ENCODE measurements around the gene GPR15LG.

Gene GPR15LG

GRCh38 chr10:84217746-84218145 is 44.1 kb downstream of the GPR15LG start:
- no peak for DNase-seq

GRCh38 chr10:84221916-84222315 is 48.3 kb downstream of the GPR15LG start:
- no peak for DNase-seq

DNA sequence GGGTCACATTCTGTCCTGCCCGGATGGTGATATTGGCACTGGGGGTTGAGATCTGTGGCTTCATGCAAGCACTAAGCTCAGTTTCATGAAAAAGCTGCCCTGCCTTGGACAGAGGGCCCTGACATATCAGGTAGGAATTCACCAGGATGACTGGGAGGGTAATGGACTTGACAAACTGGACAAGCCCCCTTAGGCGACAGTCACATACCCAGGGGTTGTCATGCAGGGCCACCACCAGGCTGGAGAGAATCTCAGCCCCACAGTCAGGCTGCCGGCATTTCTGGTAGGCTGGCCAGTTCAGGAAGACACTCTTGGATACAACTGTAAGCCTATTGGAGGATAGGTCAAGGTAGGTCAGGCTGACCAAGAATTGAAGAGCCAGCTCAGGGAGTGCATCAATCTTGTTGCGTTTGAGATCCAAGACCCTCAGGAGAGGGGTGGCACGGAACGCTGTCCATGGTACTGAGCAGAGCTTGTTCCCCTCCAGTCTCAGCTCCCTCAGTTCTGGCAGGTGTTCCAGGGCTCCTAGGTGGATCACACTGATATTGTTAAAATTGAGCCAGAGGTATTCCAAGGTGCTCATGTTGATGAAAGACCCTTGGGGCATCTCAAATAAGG is 50.9 kb downstream of the GPR15LG start:
- DNase-seq = no peak

DNA sequence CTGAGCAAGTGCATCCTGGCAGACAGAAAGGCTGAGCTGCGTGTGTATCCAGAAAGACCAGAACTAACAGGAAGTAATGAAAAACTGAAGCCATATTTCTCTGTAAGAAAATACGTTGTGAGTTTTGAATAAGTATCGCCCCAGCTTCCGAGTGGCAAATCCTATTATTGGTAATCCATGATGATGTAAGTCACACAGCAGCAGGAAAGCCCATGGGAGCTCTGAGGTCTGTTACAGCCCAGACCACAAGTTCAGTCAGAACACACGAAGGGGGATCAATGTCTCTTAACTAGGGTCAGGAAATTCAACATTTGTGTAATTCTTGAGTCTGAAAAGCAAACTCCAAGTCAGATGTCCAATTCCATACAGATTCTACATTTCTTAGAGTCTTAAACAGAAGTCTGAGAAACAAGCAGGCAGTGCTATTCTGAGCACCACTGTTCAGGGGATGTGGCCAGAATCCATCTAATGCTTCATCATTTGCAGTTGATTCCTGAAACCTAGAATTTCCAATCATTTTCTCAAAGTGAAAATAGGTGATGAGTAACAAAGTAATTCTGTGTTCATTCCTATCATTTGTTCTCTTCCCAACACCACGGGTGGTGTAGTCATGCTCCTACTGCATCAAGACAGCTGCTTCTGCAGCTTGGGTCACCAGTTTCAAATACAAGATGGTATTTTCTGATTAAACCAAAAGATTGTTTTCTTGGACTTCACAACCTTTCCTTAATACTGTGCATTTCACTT is 52.0 kb downstream of the GPR15LG start, which contains the start of gene LRIT2:
Gene LRIT2 (minus strand): TSS at position 118 of the 747 bp plus-strand sequence. CDS start 24 bp downstream, at position 94.
- DNase-seq = no peak

GRCh38 chr10:84226616-84227015 is 53.0 kb downstream of the GPR15LG start:
- no peak for DNase-seq

GRCh38 chr10:84227810-84228209 is 54.2 kb downstream of the GPR15LG start:
- no peak for DNase-seq

- DNase-seq = no peak
These were observed 56.8 kb downstream of the GPR15LG start for GRCh38 chr10:84230359-84230758.

DNA sequence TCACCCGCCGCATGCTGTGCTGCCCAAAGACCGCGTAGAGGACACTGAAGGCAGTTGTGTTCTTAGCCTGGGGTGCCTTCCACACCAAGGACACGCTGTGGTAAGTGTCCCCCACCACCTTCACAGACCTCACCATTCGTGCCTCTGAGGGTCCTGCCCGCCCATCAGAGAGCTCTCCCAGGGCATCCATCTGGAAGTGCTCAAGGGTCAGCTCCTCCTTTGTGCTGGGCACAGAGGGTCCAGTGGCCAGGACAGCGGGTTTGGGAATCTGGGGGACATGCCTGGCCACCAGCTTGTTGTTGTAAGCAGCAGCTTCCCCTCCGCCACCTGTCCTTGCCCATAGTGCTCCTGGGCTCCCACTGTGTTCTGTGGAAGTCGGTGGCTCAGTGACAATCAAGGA is 58.8 kb downstream of the GPR15LG start:
- no peak for DNase-seq

- DNase-seq = no peak
These were observed 60.3 kb downstream of the GPR15LG start for GRCh38 chr10:84233940-84234339.

GRCh38 chr10:84234479-84234878 is 60.9 kb downstream of the GPR15LG start:
- DNase-seq = no peak
